HFFc6 (cell line): ENCODE data around the gene UGT3A1. TPM values are rescaled to one million over a fixed set of nuclear protein-coding genes. Genes with fewer than 3 reads are reported as not detected.

ENCODE experiments used
- DNase-seq: peaks from one replicate; pipeline ENCODE4 v3.0.0-alpha.2; 2018
- H3K27ac Mint-ChIP-seq: 2 replicates; pipeline ENCODE4 v1.8.0; 2020; ENCODE audit warnings: mild to moderate bottlenecking, mixed read lengths
- H3K27me3 Mint-ChIP-seq: 2 replicates; pipeline ENCODE4 v1.8.0; 2021; ENCODE audit warnings: mild to moderate bottlenecking, moderate library complexity, mixed read lengths; ENCODE audit not compliant: insufficient read depth
- H3K36me3 Mint-ChIP-seq: 2 replicates; pipeline ENCODE4 v1.8.0; 2021; ENCODE audit warnings: low read depth, mixed read lengths
- H3K4me1 Mint-ChIP-seq: 2 replicates; pipeline ENCODE4 v1.8.0; 2020; ENCODE audit warnings: low read depth, mixed read lengths
- H3K4me3 Mint-ChIP-seq: 2 replicates; pipeline ENCODE4 v1.8.0; 2020; ENCODE audit warnings: mild to moderate bottlenecking, moderate library complexity, mixed read lengths
- H3K9me3 Mint-ChIP-seq: 2 replicates; pipeline ENCODE4 v1.8.0; 2020; ENCODE audit warnings: mild to moderate bottlenecking, mixed read lengths
- total RNA-seq, 6 experiments: library from RNA; stranded (reverse); fragmentation: NEBNext Ultra II Directional; extraction: Animal tissue kit (Norgen Biotek cat#: 25700); gene quantifications; 2 replicates in 1 of 6; 3 replicates in 5 of 6; pipeline ENCODE4 v1.2.3, GENCODE V29; 2021
- TF ChIP-seq, protein P1 (sequence below): fragments of 200-600 bp; sonication (generic); IDR thresholded peaks from 2 replicates; pipeline ENCODE4 v1.5.0; 2021; ENCODE audit warnings: antibody characterized with exemption, mild to moderate bottlenecking

Gene UGT3A1
- total RNA-seq, 6 experiments from 2014 or later = not detected

DNA sequence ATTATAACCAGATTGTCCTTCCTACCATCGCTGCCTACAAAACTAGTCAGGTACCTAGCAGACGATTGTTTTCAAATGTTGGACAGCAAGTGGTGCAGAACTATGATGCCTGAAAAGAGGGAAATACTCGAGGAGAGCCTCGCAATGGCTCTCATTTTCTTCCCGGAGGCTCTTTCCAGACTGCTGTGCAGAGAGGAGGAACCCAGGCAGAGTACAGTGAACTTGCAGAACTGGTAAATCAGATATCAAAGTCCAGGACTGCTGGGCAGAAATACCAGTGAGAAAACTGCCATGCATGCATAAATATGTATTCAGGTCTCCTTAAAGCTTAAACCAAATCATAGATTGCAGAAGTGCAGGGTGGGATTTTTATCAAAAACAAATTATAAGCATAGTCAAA lies 26.4 kb upstream of the UGT3A1 start:
- no peak for DNase-seq

DNA sequence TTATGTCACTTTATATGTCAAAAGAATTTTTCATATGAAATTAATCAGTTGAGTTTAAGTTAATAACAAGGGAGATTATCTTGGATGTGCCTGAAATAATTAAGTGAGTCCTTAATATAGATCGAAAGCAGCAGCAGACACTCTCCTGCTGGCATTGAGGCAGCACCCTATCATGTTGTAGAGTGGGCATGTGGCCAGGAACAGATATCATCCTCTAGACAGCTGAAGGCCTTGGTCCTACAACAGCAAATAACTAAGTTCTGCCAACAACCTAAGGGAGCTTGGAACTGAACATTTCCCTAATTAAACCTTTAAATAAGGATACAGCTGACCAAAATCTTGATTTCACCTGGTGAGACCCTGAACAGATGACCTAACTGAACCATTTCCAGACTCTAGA lies 25.8 kb upstream of the UGT3A1 start:
- H3K9me3 Mint-ChIP-seq = peaks cover 28% of the 10 kb centered on the region
- no peaks in the 10 kb centered on the region for H3K4me1 Mint-ChIP-seq
- H3K4me3 Mint-ChIP-seq = no peak overlapping the region
- TF ChIP-seq, protein P1, sequence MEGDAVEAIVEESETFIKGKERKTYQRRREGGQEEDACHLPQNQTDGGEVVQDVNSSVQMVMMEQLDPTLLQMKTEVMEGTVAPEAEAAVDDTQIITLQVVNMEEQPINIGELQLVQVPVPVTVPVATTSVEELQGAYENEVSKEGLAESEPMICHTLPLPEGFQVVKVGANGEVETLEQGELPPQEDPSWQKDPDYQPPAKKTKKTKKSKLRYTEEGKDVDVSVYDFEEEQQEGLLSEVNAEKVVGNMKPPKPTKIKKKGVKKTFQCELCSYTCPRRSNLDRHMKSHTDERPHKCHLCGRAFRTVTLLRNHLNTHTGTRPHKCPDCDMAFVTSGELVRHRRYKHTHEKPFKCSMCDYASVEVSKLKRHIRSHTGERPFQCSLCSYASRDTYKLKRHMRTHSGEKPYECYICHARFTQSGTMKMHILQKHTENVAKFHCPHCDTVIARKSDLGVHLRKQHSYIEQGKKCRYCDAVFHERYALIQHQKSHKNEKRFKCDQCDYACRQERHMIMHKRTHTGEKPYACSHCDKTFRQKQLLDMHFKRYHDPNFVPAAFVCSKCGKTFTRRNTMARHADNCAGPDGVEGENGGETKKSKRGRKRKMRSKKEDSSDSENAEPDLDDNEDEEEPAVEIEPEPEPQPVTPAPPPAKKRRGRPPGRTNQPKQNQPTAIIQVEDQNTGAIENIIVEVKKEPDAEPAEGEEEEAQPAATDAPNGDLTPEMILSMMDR = no peak
- no peak overlapping the region for H3K27ac Mint-ChIP-seq
- H3K36me3 Mint-ChIP-seq = no peaks in the 10 kb centered on the region
- DNase-seq = no peak
- H3K27me3 Mint-ChIP-seq = peaks cover 5% of the 10 kb centered on the region; the same call in 1 of the 2 replicates

More for the DNA sequence above, 26.4 kb upstream of the UGT3A1 start:
- no peak overlapping the region for H3K27ac Mint-ChIP-seq
- H3K36me3 Mint-ChIP-seq = no peaks in the 10 kb centered on the region
- TF ChIP-seq, protein P1 = no peak
- no peak overlapping the region for H3K4me3 Mint-ChIP-seq
- H3K9me3 Mint-ChIP-seq = peaks cover 22% of the 10 kb centered on the region
- H3K4me1 Mint-ChIP-seq = no peaks in the 10 kb centered on the region; the same call in 1 of the 2 replicates
- peaks cover 5% of the 10 kb centered on the region; the same call in 1 of the 2 replicates for H3K27me3 Mint-ChIP-seq

DNA sequence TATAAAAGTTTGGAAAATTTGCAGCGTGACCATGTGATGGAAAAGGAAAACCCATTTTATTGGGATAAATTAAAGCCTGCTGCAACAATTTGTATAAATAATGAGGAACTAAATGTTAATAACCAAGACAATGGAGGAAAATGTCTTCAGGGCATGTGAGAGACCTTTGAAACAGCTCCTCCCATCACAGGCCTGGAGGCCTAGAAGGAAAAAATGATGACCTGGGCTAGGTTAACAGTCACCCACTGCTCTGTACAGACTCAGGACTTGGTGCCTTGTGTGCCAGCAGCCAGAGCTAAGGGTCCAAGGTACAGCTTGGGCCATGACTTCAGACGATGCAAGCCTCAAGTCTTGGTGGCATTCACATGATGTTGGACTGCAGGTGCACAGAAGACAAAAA lies 22.0 kb upstream of the UGT3A1 start:
- no peaks in the 10 kb centered on the region for H3K36me3 Mint-ChIP-seq
- no peak for DNase-seq
- H3K9me3 Mint-ChIP-seq = peaks cover 30% of the 10 kb centered on the region
- H3K4me1 Mint-ChIP-seq = no peaks in the 10 kb centered on the region
- TF ChIP-seq, protein P1 = no peak
- H3K27me3 Mint-ChIP-seq = peaks cover 5% of the 10 kb centered on the region; the same call in 1 of the 2 replicates
- H3K4me3 Mint-ChIP-seq = no peak overlapping the region
- no peak overlapping the region for H3K27ac Mint-ChIP-seq

DNA sequence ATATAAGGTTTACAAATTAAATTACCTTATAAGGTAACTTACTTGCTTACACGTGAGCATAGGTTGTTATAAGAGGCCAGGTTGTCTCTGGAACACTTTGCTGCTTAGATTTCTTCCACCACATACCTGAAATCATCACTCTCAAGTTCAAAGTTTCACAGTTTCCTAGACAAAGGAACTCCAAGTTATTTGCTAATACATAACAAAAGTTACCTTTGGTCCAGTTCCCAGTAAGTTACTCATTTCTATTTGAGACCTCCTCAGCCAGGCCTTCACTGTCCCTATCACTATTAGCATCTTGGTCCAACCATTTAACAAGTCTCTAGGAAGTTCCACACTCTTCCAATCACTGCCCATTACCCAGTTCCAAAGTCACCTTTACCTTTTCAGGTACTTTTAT lies 18.5 kb upstream of the UGT3A1 start:
- TF ChIP-seq, protein P1 = no peak
- peaks cover 26% of the 10 kb centered on the region for H3K9me3 Mint-ChIP-seq
- no peak overlapping the region for H3K4me3 Mint-ChIP-seq
- DNase-seq = no peak
- no peaks in the 10 kb centered on the region for H3K4me1 Mint-ChIP-seq
- no peaks in the 10 kb centered on the region for H3K36me3 Mint-ChIP-seq
- H3K27me3 Mint-ChIP-seq = no peaks in the 10 kb centered on the region
- H3K27ac Mint-ChIP-seq = no peak overlapping the region

DNA sequence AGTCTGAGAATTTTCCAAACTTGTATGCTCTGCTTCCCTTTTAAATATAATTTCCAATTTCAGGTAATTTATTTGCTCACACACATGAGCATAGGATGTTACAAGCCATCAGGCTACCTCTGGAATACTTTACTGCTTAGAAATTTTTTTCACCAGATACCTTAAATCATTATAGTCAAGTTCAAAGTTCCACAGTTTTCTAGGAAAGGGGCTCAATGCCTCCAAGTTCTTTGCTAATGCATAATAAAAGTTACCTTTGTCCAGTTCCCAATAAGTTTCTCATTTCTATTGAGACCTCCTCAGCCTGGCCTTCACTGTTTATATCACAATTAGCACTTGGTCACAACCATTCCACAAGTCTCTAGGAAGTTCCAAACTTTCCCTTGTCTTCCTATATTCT lies 16.2 kb upstream of the UGT3A1 start:
- no peak for DNase-seq
- H3K36me3 Mint-ChIP-seq = no peaks in the 10 kb centered on the region
- no peak overlapping the region for H3K4me3 Mint-ChIP-seq
- peaks cover 6% of the 10 kb centered on the region; the same call in 1 of the 2 replicates for H3K9me3 Mint-ChIP-seq
- H3K27ac Mint-ChIP-seq = no peak overlapping the region
- no peaks in the 10 kb centered on the region for H3K4me1 Mint-ChIP-seq
- TF ChIP-seq, protein P1 = no peak
- H3K27me3 Mint-ChIP-seq = peaks cover 6% of the 10 kb centered on the region; the same call in 1 of the 2 replicates

DNA sequence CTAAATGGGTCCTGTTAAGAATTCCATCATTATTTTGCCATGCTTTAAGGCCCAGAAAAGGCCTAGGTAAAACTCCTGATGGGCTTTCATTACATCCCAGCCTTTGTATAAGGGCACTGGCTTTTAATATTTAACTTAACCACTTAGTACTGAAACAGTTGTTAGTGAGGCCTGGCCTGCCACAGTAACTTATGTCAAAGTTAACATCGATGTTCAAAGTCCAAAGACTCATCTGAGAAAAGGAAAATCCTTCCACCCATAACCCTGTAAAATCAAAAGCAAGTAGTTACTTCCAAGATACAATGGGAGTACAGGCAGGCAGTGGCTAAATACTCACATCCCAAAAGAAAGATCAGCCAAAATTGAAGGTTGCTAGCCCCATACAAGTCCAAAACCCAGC lies 15.0 kb upstream of the UGT3A1 start:
- H3K27ac Mint-ChIP-seq = no peak overlapping the region
- TF ChIP-seq, protein P1 = no peak
- peaks cover 6% of the 10 kb centered on the region; the same call in 1 of the 2 replicates for H3K27me3 Mint-ChIP-seq
- DNase-seq = no peak
- H3K9me3 Mint-ChIP-seq = no peaks in the 10 kb centered on the region; the same call in 1 of the 2 replicates
- H3K4me3 Mint-ChIP-seq = no peak overlapping the region
- H3K36me3 Mint-ChIP-seq = no peaks in the 10 kb centered on the region
- no peaks in the 10 kb centered on the region for H3K4me1 Mint-ChIP-seq
